ENCODE data around the gene GAN. TPM values are rescaled to one million over a fixed set of nuclear protein-coding genes. Genes with fewer than 3 reads are reported as not detected.

GAN gene
- total RNA-seq, 1 experiment from 2014 or later = 5.3 TPM

DNA sequence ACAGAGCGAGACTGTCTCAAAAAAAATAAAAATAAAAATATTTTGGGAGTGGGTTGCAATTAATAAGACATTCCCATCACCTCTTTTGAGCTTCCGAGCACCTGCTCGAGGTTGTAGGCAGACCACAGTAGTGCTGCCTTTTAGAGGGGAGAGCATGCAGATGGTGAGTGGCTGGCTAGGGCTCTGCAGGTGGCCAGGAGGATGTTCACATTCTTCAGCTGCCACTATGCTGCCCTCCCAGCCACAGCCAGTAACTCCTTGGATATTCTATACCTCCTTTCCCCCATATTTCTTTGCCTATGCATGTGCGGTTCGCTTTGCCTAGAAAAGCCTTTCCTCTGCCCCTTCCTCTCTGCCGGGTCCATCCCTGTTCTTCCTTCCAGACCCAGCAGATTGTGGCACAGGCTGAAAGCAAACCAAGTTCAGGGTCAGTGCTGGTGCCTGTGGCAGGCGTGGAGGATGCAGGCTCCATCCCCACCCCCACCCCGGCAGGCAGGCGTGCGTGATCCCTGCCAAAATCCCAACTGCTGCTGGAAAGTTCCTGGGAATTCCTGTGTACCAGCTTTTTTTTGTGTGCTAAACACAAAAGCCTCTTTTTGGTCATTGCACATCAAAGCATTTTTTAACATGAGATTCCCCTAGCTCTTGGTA is 96.0 kb downstream of the GAN start:
- DNase-seq (no peak), ATAC-seq (no peak)
- Histone ChIP-seq H3K79me2 (ENCODE audit: low read length) (no peaks in the 10 kb centered on the region), H3K27ac (ENCODE audit: low read length) (no peak overlapping the region), H3K4me3 (ENCODE audit: low read length) (no peak overlapping the region), H3K9me3 (ENCODE audit: low read length) (no peaks in the 10 kb centered on the region), H3K4me1 (ENCODE audit: insufficient read depth, low read length) (peaks cover 14% of the 10 kb centered on the region), H3K9me2 (replicated peaks; ENCODE audit: low read length) (no peaks in the 10 kb centered on the region), H3K9ac (ENCODE audit: low read length) (no peak overlapping the region), H3F3A (ENCODE audit: low read length, unreplicated experiment) (no peaks in the 10 kb centered on the region), H2AFZ (ENCODE audit: low read length) (no peak overlapping the region), H3K27me3 (ENCODE audit: low read length) (no peaks in the 10 kb centered on the region), H4K20me1 (ENCODE audit: low read length) (no peaks in the 10 kb centered on the region), H3K4me2 (ENCODE audit: low read length) (no peak overlapping the region), H3K36me3 (ENCODE audit: low read depth, low read length) (no peaks in the 10 kb centered on the region)
- intact Hi-C loops (cut with micrococcal nuclease) = no loop called here
- ChIA-PET POLR2A (ENCODE audit: unreplicated experiment) (no interaction called here), CTCF (no interaction called here)
- no peak for TF ChIP-seq EZH2phosphoT487 (IDR thresholded peaks at IDR 0.05; ENCODE audit: borderline replicate concordance, low read length)
- TF ChIP-seq, protein P1, sequence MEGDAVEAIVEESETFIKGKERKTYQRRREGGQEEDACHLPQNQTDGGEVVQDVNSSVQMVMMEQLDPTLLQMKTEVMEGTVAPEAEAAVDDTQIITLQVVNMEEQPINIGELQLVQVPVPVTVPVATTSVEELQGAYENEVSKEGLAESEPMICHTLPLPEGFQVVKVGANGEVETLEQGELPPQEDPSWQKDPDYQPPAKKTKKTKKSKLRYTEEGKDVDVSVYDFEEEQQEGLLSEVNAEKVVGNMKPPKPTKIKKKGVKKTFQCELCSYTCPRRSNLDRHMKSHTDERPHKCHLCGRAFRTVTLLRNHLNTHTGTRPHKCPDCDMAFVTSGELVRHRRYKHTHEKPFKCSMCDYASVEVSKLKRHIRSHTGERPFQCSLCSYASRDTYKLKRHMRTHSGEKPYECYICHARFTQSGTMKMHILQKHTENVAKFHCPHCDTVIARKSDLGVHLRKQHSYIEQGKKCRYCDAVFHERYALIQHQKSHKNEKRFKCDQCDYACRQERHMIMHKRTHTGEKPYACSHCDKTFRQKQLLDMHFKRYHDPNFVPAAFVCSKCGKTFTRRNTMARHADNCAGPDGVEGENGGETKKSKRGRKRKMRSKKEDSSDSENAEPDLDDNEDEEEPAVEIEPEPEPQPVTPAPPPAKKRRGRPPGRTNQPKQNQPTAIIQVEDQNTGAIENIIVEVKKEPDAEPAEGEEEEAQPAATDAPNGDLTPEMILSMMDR (conservative IDR thresholded peaks at IDR 0.05; ENCODE audit: low read depth, low read length) = no peak
- TF ChIP-seq EZH2 (IDR thresholded peaks at IDR 0.05; ENCODE audit: low read length, unreplicated experiment) = no peak
- no TSS peak for BruUV-seq (replicated peaks)

DNA sequence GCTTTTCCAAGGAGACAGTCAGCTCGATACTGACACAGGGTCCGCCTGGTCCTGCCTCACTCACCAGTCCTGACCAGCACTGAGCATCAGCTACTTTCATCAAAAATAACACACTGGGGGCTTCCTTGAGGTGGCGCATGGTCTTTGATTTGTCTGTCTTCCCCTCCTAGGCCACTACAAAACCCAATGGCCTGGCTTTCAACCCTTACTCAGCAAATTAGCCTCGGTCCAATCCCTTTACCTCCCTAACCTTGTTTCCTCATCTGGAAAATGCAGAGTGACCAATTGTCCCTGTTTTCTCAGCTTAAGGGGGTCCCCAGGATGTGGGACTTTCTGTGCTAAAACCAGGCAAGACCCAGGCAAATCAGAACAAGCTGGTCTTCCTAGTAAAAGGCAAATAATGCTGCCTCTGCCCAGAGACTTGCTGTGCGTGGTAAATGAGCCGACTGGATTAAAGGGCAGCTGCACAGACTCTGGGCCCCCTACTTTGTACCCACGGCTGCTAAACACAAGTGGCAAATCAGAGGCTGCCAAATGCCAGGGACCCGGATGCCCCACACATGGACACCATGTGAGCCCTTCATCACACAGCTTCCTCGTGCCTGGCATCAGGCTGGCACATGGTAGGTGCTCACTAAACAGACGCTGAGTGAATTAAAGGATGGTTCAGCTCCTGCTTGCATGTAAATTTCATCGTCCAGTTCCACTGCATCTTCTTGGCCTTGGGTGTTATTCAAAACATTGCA is 98.7 kb downstream of the GAN start:
- no peaks in the 10 kb centered on the region for H3K79me2 ChIP-seq (ENCODE audit: low read length)
- TF ChIP-seq EZH2phosphoT487 (IDR thresholded peaks at IDR 0.05; ENCODE audit: borderline replicate concordance, low read length) = no peak
- TF ChIP-seq, protein P1 (conservative IDR thresholded peaks at IDR 0.05; ENCODE audit: low read depth, low read length) = no peak
- no peak for TF ChIP-seq EZH2 (IDR thresholded peaks at IDR 0.05; ENCODE audit: low read length, unreplicated experiment)
- H3K9me3 ChIP-seq (ENCODE audit: low read length) = no peaks in the 10 kb centered on the region
- H3K4me3 ChIP-seq (ENCODE audit: low read length) = no peak overlapping the region
- H3K36me3 ChIP-seq (ENCODE audit: low read depth, low read length) = no peaks in the 10 kb centered on the region
- no peaks in the 10 kb centered on the region for H4K20me1 ChIP-seq (ENCODE audit: low read length)
- ATAC-seq = no peak
- no peaks in the 10 kb centered on the region for H3K4me1 ChIP-seq (ENCODE audit: insufficient read depth, low read length)
- H3F3A ChIP-seq (ENCODE audit: low read length, unreplicated experiment) = no peaks in the 10 kb centered on the region
- BruUV-seq (replicated peaks) = no TSS peak
- no peak for DNase-seq
- H3K4me2 ChIP-seq (ENCODE audit: low read length) = no peak overlapping the region
- H3K27ac ChIP-seq (ENCODE audit: low read length) = no peak overlapping the region
- ChIA-PET CTCF (no interaction called here), POLR2A (ENCODE audit: unreplicated experiment) (no interaction called here)
- intact Hi-C loops (cut with micrococcal nuclease) = no loop called here
- no peak overlapping the region for H3K9ac ChIP-seq (ENCODE audit: low read length)
- H2AFZ ChIP-seq (ENCODE audit: low read length) = no peak overlapping the region
- no peaks in the 10 kb centered on the region for H3K27me3 ChIP-seq (ENCODE audit: low read length)
- no peaks in the 10 kb centered on the region for H3K9me2 ChIP-seq (replicated peaks; ENCODE audit: low read length)

DNA sequence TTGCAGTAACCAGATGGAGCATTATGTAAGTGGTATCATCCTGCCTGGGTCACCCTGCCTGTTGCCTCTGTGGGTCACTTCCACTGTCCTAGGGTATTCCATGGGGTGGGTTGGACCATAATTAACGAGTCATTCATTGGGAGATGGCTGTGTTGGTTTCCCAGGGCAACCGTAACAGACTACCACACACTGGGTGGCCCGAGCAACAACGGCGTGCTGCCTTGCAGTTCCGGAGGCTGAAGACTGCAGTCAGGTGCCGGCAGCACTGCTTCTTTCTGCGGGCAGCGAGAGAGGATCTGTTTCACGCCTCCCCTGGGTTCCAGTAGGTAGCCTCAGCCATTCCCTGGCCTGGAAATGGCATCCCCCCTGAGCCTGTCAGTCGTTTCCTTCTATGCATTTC is 101.0 kb downstream of the GAN start:
- Histone ChIP-seq H4K20me1 (ENCODE audit: low read length) (no peaks in the 10 kb centered on the region), H3K27me3 (ENCODE audit: low read length) (no peaks in the 10 kb centered on the region), H3F3A (ENCODE audit: low read length, unreplicated experiment) (no peaks in the 10 kb centered on the region), H2AFZ (ENCODE audit: low read length) (no peak overlapping the region), H3K9ac (ENCODE audit: low read length) (no peak overlapping the region), H3K79me2 (ENCODE audit: low read length) (no peaks in the 10 kb centered on the region), H3K36me3 (ENCODE audit: low read depth, low read length) (no peaks in the 10 kb centered on the region), H3K4me3 (ENCODE audit: low read length) (no peak overlapping the region), H3K9me2 (replicated peaks; ENCODE audit: low read length) (no peaks in the 10 kb centered on the region), H3K27ac (ENCODE audit: low read length) (no peak overlapping the region), H3K4me1 (ENCODE audit: insufficient read depth, low read length) (no peaks in the 10 kb centered on the region), H3K4me2 (ENCODE audit: low read length) (no peak overlapping the region), H3K9me3 (ENCODE audit: low read length) (no peaks in the 10 kb centered on the region)
- ChIA-PET CTCF (no interaction called here), POLR2A (ENCODE audit: unreplicated experiment) (no interaction called here)
- no TSS peak for BruUV-seq (replicated peaks)
- ATAC-seq (no peak), DNase-seq (no peak)
- intact Hi-C loops (cut with micrococcal nuclease) = no loop called here
- TF ChIP-seq, protein P1 (conservative IDR thresholded peaks at IDR 0.05; ENCODE audit: low read depth, low read length) = no peak
- no peak for TF ChIP-seq EZH2phosphoT487 (IDR thresholded peaks at IDR 0.05; ENCODE audit: borderline replicate concordance, low read length)
- no peak for TF ChIP-seq EZH2 (IDR thresholded peaks at IDR 0.05; ENCODE audit: low read length, unreplicated experiment)
